Muscle of leg (tissue), 11 donors: ENCODE data around the gene ACVR2B. TPM values are rescaled to one million over a fixed set of nuclear protein-coding genes. Genes with fewer than 3 reads are reported as not detected.

Experiments
- DNase-seq: peaks from one replicate; pipeline ENCODE4 v3.0.0; 2013
- H3K27ac ChIP-seq: one replicate; pipeline ENCODE4 v1.5.1; 2013; ENCODE audit warnings: mild to moderate bottlenecking, low read length, control low read depth
- H3K27me3 ChIP-seq: one replicate; pipeline ENCODE4 v1.6.1; 2013; ENCODE audit warnings: low read length; ENCODE audit not compliant: control insufficient read depth, insufficient read depth
- H3K36me3 ChIP-seq: one replicate; pipeline ENCODE4 v1.6.1; 2013; ENCODE audit warnings: low read length; ENCODE audit not compliant: control insufficient read depth, insufficient read depth
- H3K4me1 ChIP-seq: one replicate; pipeline ENCODE4 v1.6.1; 2013; ENCODE audit warnings: low read length; ENCODE audit not compliant: control insufficient read depth, insufficient read depth
- H3K4me3 ChIP-seq: one replicate; pipeline ENCODE4 v1.5.1; 2013; ENCODE audit warnings: low read length, control low read depth
- H3K9me3 ChIP-seq: replicated peaks from 2 replicates; pipeline ENCODE4 v1.6.1; 2013; ENCODE audit warnings: low read depth, low read length; ENCODE audit not compliant: control insufficient read depth
- WGBS: methylation state at CpG from one replicate; pipeline ENCODE4 v1.1.5; 2013; ENCODE audit warnings: missing lambda C conversion rate; ENCODE audit not compliant: insufficient coverage; 5-methylcytosine and 5-hydroxymethylcytosine counted together
- polyA plus RNA-seq, 8 donors: library from polyadenylated mRNA; unstranded; fragments of 120-200 nt; gene quantifications; one replicate each; pipeline versions ENCODE4 v1.2.1 to v1.2.3, GENCODE V29; 2013; ENCODE audit warnings: inconsistent platforms in 1 of 8, low replicate concordance in 1 of 8; ENCODE audit not compliant: insufficient read length in 8 of 8, insufficient read depth in 1 of 8
- total RNA-seq: library from RNA; stranded (reverse); fragments of 120-200 nt; gene quantifications from one replicate; pipeline ENCODE4 v1.2.4, GENCODE V29; 2013

Gene ACVR2B
- total and polyA plus RNA-seq, 9 donors = 7.9 to 17.6 (median 13.7) TPM

DNA sequence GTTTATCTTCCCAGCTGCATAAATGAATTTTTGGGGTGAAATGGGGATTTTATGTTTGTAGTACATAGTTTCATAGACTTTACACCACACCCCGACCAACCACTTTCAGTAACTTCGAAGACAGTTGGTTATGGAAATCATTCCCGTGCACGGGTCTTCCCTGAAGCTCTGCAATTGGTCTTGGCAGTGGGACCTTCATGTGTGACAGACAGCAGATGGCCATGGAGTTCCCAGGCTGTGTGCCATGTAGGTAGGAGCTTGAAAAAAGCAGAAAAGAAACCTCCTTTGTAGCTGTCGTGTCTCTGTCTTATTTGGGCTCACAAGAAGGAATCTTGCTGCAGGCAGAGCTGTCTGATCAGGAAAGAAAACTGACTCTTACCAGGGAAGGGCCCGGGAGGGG lies 68.3 kb downstream of the ACVR2B start:
- no peak for DNase-seq
- Histone ChIP-seq H3K4me3 (no peak overlapping the region), H3K9me3 (no peaks in the 10 kb centered on the region), H3K27ac (no peak overlapping the region), H3K4me1 (no peaks in the 10 kb centered on the region), H3K36me3 (peaks cover 43% of the 10 kb centered on the region), H3K27me3 (no peaks in the 10 kb centered on the region)
- WGBS = 94% methylated on average over 3 of the region's 6 CpGs

DNA sequence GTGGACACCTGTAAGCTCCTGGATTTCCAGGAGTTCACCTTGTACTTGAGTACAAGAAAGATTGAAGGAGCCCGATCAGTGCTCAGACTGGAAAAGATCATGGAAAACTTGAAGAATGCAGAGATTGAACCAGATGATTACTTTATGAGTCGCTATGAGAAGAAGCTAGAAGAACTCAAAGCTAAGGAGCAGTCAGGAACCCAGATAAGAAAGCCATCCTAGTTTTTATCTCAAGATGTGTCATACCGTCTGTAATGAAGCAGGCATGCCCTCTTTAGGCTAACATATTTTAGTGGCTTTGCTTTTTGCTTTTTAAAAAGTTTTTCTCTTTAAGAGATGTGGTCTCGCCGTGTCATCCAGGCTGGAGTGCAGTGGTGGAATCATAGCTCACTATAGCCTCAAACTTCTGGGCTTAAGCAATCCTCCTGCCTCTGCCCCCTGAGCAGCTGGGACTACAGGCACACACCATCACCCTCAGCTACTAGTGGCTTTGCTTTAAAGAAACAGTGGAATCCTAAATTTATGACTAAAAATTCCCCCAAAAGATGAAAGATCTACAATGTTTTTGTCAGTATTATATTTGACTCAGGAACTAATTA lies 70.5 kb downstream of the ACVR2B start:
- WGBS = 87% methylated on average over 4 of the region's 5 CpGs
- H3K36me3 ChIP-seq = peaks cover 44% of the 10 kb centered on the region
- no peaks in the 10 kb centered on the region for H3K4me1 ChIP-seq
- H3K9me3 ChIP-seq = no peaks in the 10 kb centered on the region
- DNase-seq = no peak
- H3K27me3 ChIP-seq = no peaks in the 10 kb centered on the region
- H3K27ac ChIP-seq = no peak overlapping the region
- H3K4me3 ChIP-seq = no peak overlapping the region

- Histone ChIP-seq H3K36me3 (peaks cover 47% of the 10 kb centered on the region), H3K27me3 (no peaks in the 10 kb centered on the region), H3K4me3 (no peak overlapping the region), H3K27ac (no peak overlapping the region), H3K9me3 (no peaks in the 10 kb centered on the region), H3K4me1 (no peaks in the 10 kb centered on the region)
- WGBS = 94% methylated on average over 14 of the region's 14 CpGs
- DNase-seq = no peak
Observed at GRCh38 chr3:38526792-38527191, 73.1 kb downstream of the ACVR2B start.

GRCh38 chr3:38528457-38528856 lies 74.8 kb downstream of the ACVR2B start:
- no peaks in the 10 kb centered on the region for H3K9me3 ChIP-seq
- H3K27me3 ChIP-seq = no peaks in the 10 kb centered on the region
- WGBS = 86% methylated on average over 1 of the region's 1 CpG
- peaks cover 36% of the 10 kb centered on the region for H3K36me3 ChIP-seq
- no peak overlapping the region for H3K27ac ChIP-seq
- peak; percentile 24 for DNase-seq
- H3K4me1 ChIP-seq = no peaks in the 10 kb centered on the region
- H3K4me3 ChIP-seq = no peak overlapping the region

- Histone ChIP-seq H3K4me3 (no peak overlapping the region), H3K27me3 (no peaks in the 10 kb centered on the region), H3K36me3 (peaks cover 12% of the 10 kb centered on the region), H3K4me1 (no peaks in the 10 kb centered on the region), H3K27ac (no peak overlapping the region), H3K9me3 (no peaks in the 10 kb centered on the region)
- 80% methylated on average over 1 of the region's 3 CpGs for WGBS
- DNase-seq = no peak
Observed at GRCh38 chr3:38532529-38532928, 78.8 kb downstream of the ACVR2B start.

DNA sequence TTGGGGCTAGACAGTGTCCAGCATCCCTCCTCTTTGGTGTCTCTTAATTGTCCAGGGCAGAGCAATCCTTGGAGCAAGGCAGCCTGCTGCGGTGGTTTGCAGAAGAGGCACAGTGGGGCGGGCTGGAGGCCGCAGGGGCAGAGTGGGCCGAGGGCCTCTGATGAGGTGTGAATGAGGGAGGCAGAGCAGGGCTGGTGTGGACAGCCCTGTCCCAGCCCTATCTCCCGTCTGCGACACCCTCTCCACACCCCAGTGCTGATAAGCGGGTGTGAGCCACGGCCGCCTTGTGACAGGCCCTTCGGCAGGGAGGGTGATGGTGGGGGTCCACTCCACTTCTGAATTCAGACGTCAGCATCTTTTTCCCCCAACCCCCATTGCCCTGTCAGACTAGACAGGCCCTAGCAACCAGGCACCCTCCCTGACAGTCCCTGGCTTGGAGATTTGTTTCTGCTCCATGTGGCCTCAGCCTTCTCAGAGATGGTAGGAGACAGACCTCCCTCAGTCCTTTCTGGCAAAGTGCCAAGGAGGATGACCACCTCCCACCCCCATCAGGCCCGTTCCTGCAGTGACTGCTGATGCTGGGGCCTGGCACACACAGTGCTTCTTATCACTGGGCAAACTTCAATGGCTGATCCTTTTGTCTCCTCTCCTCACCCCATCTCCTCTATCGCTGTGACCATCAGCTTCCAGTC lies 79.7 kb downstream of the ACVR2B start:
- H3K9me3 ChIP-seq = no peaks in the 10 kb centered on the region
- no peak for DNase-seq
- 56% methylated on average over 2 of the region's 13 CpGs for WGBS
- H3K4me3 ChIP-seq = no peak overlapping the region
- peaks cover 4% of the 10 kb centered on the region for H3K36me3 ChIP-seq
- no peaks in the 10 kb centered on the region for H3K27me3 ChIP-seq
- no peaks in the 10 kb centered on the region for H3K4me1 ChIP-seq
- H3K27ac ChIP-seq = no peak overlapping the region

- H3K27me3 ChIP-seq = no peaks in the 10 kb centered on the region
- H3K36me3 ChIP-seq = peaks cover 4% of the 10 kb centered on the region
- no peaks in the 10 kb centered on the region for H3K4me1 ChIP-seq
- no peak for DNase-seq
- H3K4me3 ChIP-seq = no peak overlapping the region
- H3K9me3 ChIP-seq = no peaks in the 10 kb centered on the region
- WGBS = 86% methylated on average over 1 of the region's 2 CpGs
- H3K27ac ChIP-seq = no peak overlapping the region
Observed at GRCh38 chr3:38534180-38534579, 80.5 kb downstream of the ACVR2B start.

DNA sequence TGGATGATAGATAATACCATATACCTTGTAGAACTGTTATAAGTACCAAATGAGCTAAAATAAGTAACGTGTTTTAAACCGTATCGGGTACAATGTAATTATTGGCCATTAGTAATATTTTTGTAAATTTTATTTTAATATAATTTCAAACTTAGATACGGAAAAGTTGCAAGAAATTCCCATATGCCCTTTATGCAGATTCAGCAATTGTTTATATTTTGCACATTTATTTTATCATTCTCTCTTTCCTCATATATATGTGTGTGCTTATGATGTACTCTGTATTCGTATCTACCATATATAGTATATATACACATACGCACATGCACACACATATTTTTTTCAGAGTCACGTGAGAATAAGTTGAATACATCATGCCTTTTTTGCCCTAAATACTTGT lies 80.9 kb downstream of the ACVR2B start:
- no peak overlapping the region for H3K4me3 ChIP-seq
- peaks cover 4% of the 10 kb centered on the region for H3K36me3 ChIP-seq
- no peaks in the 10 kb centered on the region for H3K9me3 ChIP-seq
- H3K27me3 ChIP-seq = no peaks in the 10 kb centered on the region
- H3K27ac ChIP-seq = no peak overlapping the region
- no peak for DNase-seq
- no peaks in the 10 kb centered on the region for H3K4me1 ChIP-seq
- WGBS = no CpG with 5 or more reads among the region's 7 CpGs

DNA sequence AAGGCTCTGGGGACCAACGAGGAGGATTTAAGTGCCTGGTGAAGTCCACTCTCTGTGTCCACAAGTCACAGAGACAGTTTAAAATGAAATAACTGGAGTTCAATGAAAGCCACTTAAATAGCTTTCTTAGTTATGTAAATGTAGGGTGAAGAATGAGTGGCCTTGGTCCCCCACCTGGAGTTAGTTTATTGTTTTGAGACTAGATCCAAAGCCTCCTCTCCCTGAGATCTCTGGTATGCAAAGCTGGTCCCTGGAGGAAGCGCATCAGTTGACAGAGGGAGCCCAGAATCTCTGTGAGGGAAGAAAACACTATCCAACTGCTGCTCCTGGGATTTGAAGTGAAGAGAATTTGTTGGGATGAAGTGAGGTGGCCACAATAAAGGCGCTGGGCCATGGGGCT lies 83.0 kb downstream of the ACVR2B start:
- H3K36me3 ChIP-seq = no peaks in the 10 kb centered on the region
- H3K4me3 ChIP-seq = no peak overlapping the region
- no peak for DNase-seq
- WGBS = 83% methylated on average over 3 of the region's 3 CpGs
- H3K27ac ChIP-seq = no peak overlapping the region
- H3K4me1 ChIP-seq = peaks cover 5% of the 10 kb centered on the region
- no peaks in the 10 kb centered on the region for H3K27me3 ChIP-seq
- H3K9me3 ChIP-seq = no peaks in the 10 kb centered on the region

DNA sequence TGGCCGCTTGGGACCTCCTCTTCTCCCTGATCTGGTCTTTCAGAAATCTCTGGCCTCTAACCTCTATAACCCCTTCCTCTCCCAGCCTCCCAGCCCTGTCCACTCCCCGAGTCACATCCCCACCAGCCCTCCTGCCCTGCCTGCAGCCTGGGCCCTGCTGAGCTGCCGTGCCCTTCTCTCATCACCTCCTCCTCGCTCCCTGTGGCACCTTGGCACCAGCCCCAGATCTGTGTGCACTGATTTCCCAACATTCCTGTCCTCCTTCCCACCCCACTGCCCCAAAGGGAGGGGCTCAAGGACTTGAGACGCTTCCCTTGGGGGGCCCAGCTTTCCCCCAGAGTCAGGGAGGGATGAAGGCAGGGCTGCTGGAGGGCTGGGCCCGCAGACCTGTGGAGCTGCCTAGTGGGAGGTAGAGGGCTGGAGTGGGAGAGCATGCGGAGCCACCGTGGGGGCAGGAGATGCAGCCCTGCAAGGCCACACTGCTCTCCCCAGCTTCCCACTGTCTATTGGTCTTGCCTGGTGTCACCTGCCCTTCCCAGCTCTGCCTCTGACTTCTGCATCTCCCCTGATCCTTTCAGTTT lies 85.2 kb downstream of the ACVR2B start:
- no peak overlapping the region for H3K27ac ChIP-seq
- no peaks in the 10 kb centered on the region for H3K27me3 ChIP-seq
- H3K36me3 ChIP-seq = no peaks in the 10 kb centered on the region
- H3K4me3 ChIP-seq = no peak overlapping the region
- H3K9me3 ChIP-seq = no peaks in the 10 kb centered on the region
- peaks cover 26% of the 10 kb centered on the region for H3K4me1 ChIP-seq
- no peak for DNase-seq
- WGBS = 78% methylated on average over 6 of the region's 8 CpGs
